CD14-positive monocyte (primary cell): ENCODE data around the gene ITGA11. TPM values are rescaled to one million over a fixed set of nuclear protein-coding genes. Genes with fewer than 3 reads are reported as not detected.

Source experiments
- DNase-seq, 3 donors: peaks; one replicate each; pipeline ENCODE4 v3.0.0-alpha.2; 2011 to 2022
- H2AFZ ChIP-seq: 2 replicates; pipeline ENCODE4 v1.6.0; 2012; ENCODE audit warnings: mild to moderate bottlenecking, low read depth, low read length, inconsistent platforms; ENCODE audit not compliant: insufficient read depth, poor library complexity, severe bottlenecking
- H3K27ac ChIP-seq, 2 donors: 1 replicate in 1 of 2; 2 replicates in 1 of 2; pipeline ENCODE4 v1.5.1; 2012 to 2013; ENCODE audit warnings: low read length in 2 of 2, control low read depth in 1 of 2, inconsistent platforms in 1 of 2, low read depth in 1 of 2, mild to moderate bottlenecking in 1 of 2
- H3K27me3 ChIP-seq, 2 donors: one replicate each; pipeline versions ENCODE4 v1.6.0 to v1.6.1; 2011 to 2013; ENCODE audit warnings: low read length in 2 of 2; ENCODE audit not compliant: control insufficient read depth in 2 of 2, insufficient read depth in 2 of 2
- H3K36me3 ChIP-seq, 2 donors: replicated peaks in 1 of 2; 1 replicate in 1 of 2; 2 replicates in 1 of 2; pipeline versions ENCODE4 v1.5.1 to v1.6.1; 2012 to 2013; ENCODE audit warnings: low read length in 2 of 2, control low read depth in 1 of 2, inconsistent platforms in 1 of 2, mild to moderate bottlenecking in 1 of 2; ENCODE audit not compliant: insufficient read depth in 2 of 2, control insufficient read depth in 1 of 2
- H3K4me1 ChIP-seq, 2 donors: 1 replicate in 1 of 2; 2 replicates in 1 of 2; pipeline versions ENCODE4 v1.5.1 to v1.6.1; 2012 to 2013; ENCODE audit warnings: low read length in 2 of 2, control low read depth in 1 of 2, inconsistent platforms in 1 of 2, mild to moderate bottlenecking in 1 of 2, moderate library complexity in 1 of 2; ENCODE audit not compliant: insufficient read depth in 2 of 2, control insufficient read depth in 1 of 2
- H3K4me2 ChIP-seq: replicated peaks from 2 replicates; pipeline ENCODE3; 2012; ENCODE audit warnings: low read length, moderate library complexity, mild to moderate bottlenecking; ENCODE audit not compliant: poor library complexity, severe bottlenecking; ENCODE audit errors: extremely low read depth
- H3K4me3 ChIP-seq, 3 experiments: fragments of 200-600 bp in 1 of 3; sonication (generic) in 1 of 3; replicated peaks in 1 of 3; 1 replicate in 2 of 3; 2 replicates in 1 of 3; pipeline ENCODE4 v1.5.1; 2011 to 2013; ENCODE audit warnings: low read length in 3 of 3, mild to moderate bottlenecking in 3 of 3, control low read depth in 2 of 3, low read depth in 2 of 3, inconsistent platforms in 1 of 3, moderate library complexity in 1 of 3
- H3K79me2 ChIP-seq: 2 replicates; pipeline ENCODE4 v1.6.0; 2012; ENCODE audit warnings: mild to moderate bottlenecking, control low read depth, inconsistent platforms, low read length, moderate library complexity; ENCODE audit not compliant: insufficient read depth
- H3K9ac ChIP-seq: 2 replicates; pipeline ENCODE4 v1.6.0; 2017; ENCODE audit warnings: low read length, mild to moderate bottlenecking; ENCODE audit not compliant: insufficient read depth, poor library complexity, severe bottlenecking
- H3K9me3 ChIP-seq, 2 donors: replicated peaks in 1 of 2; 1 replicate in 1 of 2; 2 replicates in 1 of 2; pipeline versions ENCODE4 v1.5.1 to v1.6.1; 2012 to 2013; ENCODE audit warnings: low read length in 2 of 2, control low read depth in 1 of 2; ENCODE audit not compliant: control insufficient read depth in 1 of 2, insufficient read depth in 1 of 2
- H4K20me1 ChIP-seq: 2 replicates; pipeline ENCODE4 v1.6.0; 2012; ENCODE audit warnings: mild to moderate bottlenecking, low read length, control low read depth, moderate library complexity; ENCODE audit not compliant: insufficient read depth
- H3K27ac Mint-ChIP-seq, 7 donors: one replicate each; pipeline ENCODE4 v1.8.0; 2020; ENCODE audit warnings: mild to moderate bottlenecking in 7 of 7, mixed read lengths in 7 of 7, moderate library complexity in 6 of 7, inconsistent platforms in 2 of 7
- H3K27me3 Mint-ChIP-seq, 3 donors: one replicate each; pipeline ENCODE4 v1.8.0; 2021 to 2022; ENCODE audit warnings: low read depth in 3 of 3, mild to moderate bottlenecking in 3 of 3, mixed read lengths in 3 of 3, moderate library complexity in 3 of 3, inconsistent platforms in 1 of 3
- H3K36me3 Mint-ChIP-seq, 2 donors: one replicate each; pipeline ENCODE4 v1.8.0; 2020; ENCODE audit warnings: mixed read lengths in 2 of 2, inconsistent platforms in 1 of 2, mild to moderate bottlenecking in 1 of 2
- H3K4me1 Mint-ChIP-seq: one replicate; pipeline ENCODE4 v1.8.0; 2020; ENCODE audit warnings: mild to moderate bottlenecking, mixed read lengths
- H3K4me3 Mint-ChIP-seq, 2 donors: one replicate each; pipeline ENCODE4 v1.8.0; 2020; ENCODE audit warnings: mild to moderate bottlenecking in 2 of 2, mixed read lengths in 2 of 2, moderate library complexity in 1 of 2
- H3K9me3 Mint-ChIP-seq, 7 donors: one replicate each; pipeline ENCODE4 v1.8.0; 2020 to 2022; ENCODE audit warnings: mixed read lengths in 7 of 7, mild to moderate bottlenecking in 6 of 7, moderate library complexity in 6 of 7, inconsistent platforms in 2 of 7
- WGBS: methylation state at CpG from one replicate; pipeline ENCODE4 v1.1.5; 2013; ENCODE audit warnings: missing lambda C conversion rate; ENCODE audit not compliant: insufficient coverage; 5-methylcytosine and 5-hydroxymethylcytosine counted together
- intact Hi-C, 2 donors: fragments of 100-400 bp; cut with micrococcal nuclease; formaldehyde crosslinking; loops; one replicate each; pipeline versions ENCODE4 v1.15.0 to v1.15.1; 2023
- polyA plus RNA-seq, 3 donors: library from polyadenylated mRNA; depleted of rRNA in 1 of 3; unstranded in 2 of 3; stranded (reverse) in 1 of 3; fragments of 300-500 nt in 2 of 3; fragments of >200 nt in 1 of 3; fragmentation: Illumina TruSeq in 2 of 3; gene quantifications; 1 replicate in 2 of 3; 2 replicates in 1 of 3; pipeline ENCODE4 v1.2.3, GENCODE V29; 2012 to 2021
- TF ChIP-seq, protein P1 (sequence below): fragments of 200-600 bp; IDR thresholded peaks from one replicate; pipeline ENCODE4 v1.8.0; 2022; ENCODE audit warnings: antibody characterized with exemption, mild to moderate bottlenecking

The ITGA11 gene
- polyA plus RNA-seq, 3 donors = under 0.01 to 0.01 TPM; not detected in 1

DNA sequence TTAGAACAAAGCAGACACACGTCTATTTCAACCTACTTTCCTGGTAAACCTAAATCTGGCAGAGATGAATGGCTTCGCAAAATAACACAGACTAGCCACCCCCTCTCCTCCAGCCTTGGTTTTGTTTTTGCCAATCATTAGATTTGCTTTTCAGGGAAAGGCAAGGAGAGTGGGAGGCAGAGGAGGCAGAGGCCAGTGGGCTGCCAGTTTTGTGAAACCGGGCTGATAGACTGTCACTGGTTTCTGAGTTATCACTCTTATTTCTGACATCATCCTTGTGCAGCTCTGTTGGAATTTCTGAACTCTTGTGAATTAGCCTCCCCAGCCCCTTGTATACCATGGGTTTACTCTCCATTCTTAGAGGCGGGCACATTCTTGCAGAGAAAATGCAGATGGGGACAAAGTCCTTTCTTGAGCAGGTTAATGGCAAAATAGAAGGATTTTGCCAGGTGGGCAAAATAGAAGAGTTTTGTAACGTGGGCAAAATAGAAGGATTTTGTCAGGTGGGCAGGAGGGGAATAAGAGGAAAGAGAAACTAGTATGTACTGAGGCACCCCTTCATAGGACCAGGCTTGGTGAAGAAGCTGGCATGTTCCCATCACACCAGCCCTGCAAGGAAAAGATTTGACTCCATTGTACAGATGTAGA is 157.6 kb downstream of the ITGA11 start:
- Histone ChIP-seq H3K27me3 (no peaks in the 10 kb centered on the region), H3K4me3 (no peak overlapping the region), H3K4me1 (peaks cover 18 to 22% of the 10 kb centered on the region in 2 donors), H3K36me3 (no peaks in the 10 kb centered on the region), H4K20me1 (peaks cover 10% of the 10 kb centered on the region), H3K9ac (no peak overlapping the region), H3K9me3 (no peaks in the 10 kb centered on the region), H2AFZ (no peak overlapping the region), H3K27ac (no peak overlapping the region), H3K4me2 (no peak overlapping the region), H3K79me2 (peaks cover 25% of the 10 kb centered on the region)
- TF ChIP-seq, protein P1, sequence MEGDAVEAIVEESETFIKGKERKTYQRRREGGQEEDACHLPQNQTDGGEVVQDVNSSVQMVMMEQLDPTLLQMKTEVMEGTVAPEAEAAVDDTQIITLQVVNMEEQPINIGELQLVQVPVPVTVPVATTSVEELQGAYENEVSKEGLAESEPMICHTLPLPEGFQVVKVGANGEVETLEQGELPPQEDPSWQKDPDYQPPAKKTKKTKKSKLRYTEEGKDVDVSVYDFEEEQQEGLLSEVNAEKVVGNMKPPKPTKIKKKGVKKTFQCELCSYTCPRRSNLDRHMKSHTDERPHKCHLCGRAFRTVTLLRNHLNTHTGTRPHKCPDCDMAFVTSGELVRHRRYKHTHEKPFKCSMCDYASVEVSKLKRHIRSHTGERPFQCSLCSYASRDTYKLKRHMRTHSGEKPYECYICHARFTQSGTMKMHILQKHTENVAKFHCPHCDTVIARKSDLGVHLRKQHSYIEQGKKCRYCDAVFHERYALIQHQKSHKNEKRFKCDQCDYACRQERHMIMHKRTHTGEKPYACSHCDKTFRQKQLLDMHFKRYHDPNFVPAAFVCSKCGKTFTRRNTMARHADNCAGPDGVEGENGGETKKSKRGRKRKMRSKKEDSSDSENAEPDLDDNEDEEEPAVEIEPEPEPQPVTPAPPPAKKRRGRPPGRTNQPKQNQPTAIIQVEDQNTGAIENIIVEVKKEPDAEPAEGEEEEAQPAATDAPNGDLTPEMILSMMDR = no peak
- intact Hi-C loops = no loop called here
- Mint-ChIP-seq H3K36me3 (no peaks in the 10 kb centered on the region), H3K9me3 (no peaks in the 10 kb centered on the region), H3K27me3 (peaks cover 0 to 3% (median 3%) of the 10 kb centered on the region in 3 donors), H3K4me1 (peaks cover 17% of the 10 kb centered on the region), H3K27ac (no peak overlapping the region), H3K4me3 (no peak overlapping the region)
- 100% methylated on average over 1 of the region's 5 CpGs for WGBS
- no peak for DNase-seq

DNA sequence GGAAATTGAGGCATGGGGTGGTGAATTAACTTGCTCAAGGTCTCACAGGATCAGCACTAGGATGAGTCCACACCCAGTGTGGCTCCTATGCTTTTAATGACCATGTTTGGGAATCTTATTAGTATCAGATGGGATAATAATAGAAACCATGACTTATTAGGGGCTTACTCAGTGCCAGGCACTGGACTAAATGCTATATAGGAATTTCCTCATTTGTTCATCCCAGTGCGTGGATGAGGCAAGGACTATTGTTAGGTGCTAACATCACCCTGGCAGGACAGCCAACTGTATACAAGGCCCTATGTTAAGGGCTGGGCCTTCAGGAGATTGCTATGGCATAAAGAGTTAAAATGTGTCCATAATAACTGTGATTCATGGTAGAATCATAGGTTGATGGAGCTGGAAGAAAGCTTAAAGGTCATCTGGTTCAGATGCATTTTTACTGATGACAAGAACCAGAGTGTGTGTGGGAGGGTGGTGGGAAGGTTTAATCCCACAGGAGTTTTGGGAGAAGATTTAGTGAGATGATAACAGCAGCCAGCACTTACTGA is 159.2 kb downstream of the ITGA11 start:
- Histone ChIP-seq H3K9ac (no peak overlapping the region), H3K79me2 (peaks cover 12% of the 10 kb centered on the region), H3K4me2 (no peak overlapping the region), H3K4me3 (no peak overlapping the region), H3K4me1 (peaks cover 10 to 11% of the 10 kb centered on the region in 2 donors), H3K36me3 (no peaks in the 10 kb centered on the region), H3K27me3 (peaks cover 0 to 3% of the 10 kb centered on the region in 2 donors), H3K9me3 (no peaks in the 10 kb centered on the region), H2AFZ (no peak overlapping the region), H3K27ac (no peak overlapping the region), H4K20me1 (no peaks in the 10 kb centered on the region)
- intact Hi-C loops = no loop called here
- H3K4me3 Mint-ChIP-seq = no peak overlapping the region
- peaks cover 0 to 3% (median 3%) of the 10 kb centered on the region in 3 donors for H3K27me3 Mint-ChIP-seq
- TF ChIP-seq, protein P1 = no peak
- peaks cover 12% of the 10 kb centered on the region for H3K4me1 Mint-ChIP-seq
- no peak for DNase-seq
- 80% methylated on average over 1 of the region's 1 CpG for WGBS
- no peak overlapping the region for H3K27ac Mint-ChIP-seq
- no peaks in the 10 kb centered on the region for H3K36me3 Mint-ChIP-seq
- no peaks in the 10 kb centered on the region for H3K9me3 Mint-ChIP-seq
